NCI-H2227 treated with DMSO at 0.1 percent for 48 hours (cell line): ENCODE results near the gene TGIF2.
"Not testable (repeated sequence)": the region's sequence is repeated elsewhere in the genome, so short reads cannot be mapped to it uniquely, and the experiment has no call there.

Experiments used
- DNase-seq: peaks from one replicate; lab custom pipeline; 2025; lab: John Stamatoyannopoulos, UW

Gene TGIF2

GRCh38 chr20:36579996-36580545, 6.7 kb downstream of the TGIF2 start:
- DNase-seq, result no peak

GRCh38 chr20:36582322-36582721, 8.9 kb downstream of the TGIF2 start:
- DNase-seq, result no peak

- no peak for DNase-seq
These were observed 9.4 kb downstream of the TGIF2 start for GRCh38 chr20:36582821-36583220.

- DNase-seq, result no peak
These were observed 10.7 kb downstream of the TGIF2 start for GRCh38 chr20:36584018-36584481.

GRCh38 chr20:36585410-36586125, 12.2 kb downstream of the TGIF2 start:
- no peak for DNase-seq

- DNase-seq, result no peak
These were observed 14.1 kb downstream of the TGIF2 start for GRCh38 chr20:36587388-36588070.

- DNase-seq, result no peak
These were observed 17.9 kb downstream of the TGIF2 start for GRCh38 chr20:36591281-36591680.

- DNase-seq, result no peak
These were observed 18.7 kb downstream of the TGIF2 start for GRCh38 chr20:36591854-36592641.

- no peak for DNase-seq
These were observed 20.0 kb downstream of the TGIF2 start for GRCh38 chr20:36593347-36593929.

- DNase-seq, result no peak
These were observed 26.5 kb downstream of the TGIF2 start for GRCh38 chr20:36599912-36600345.

GRCh38 chr20:36601540-36601939, 28.1 kb downstream of the TGIF2 start:
- no peak for DNase-seq

- no peak for DNase-seq
These were observed 31.6 kb downstream of the TGIF2 start for GRCh38 chr20:36604952-36605398.

GRCh38 chr20:36605399-36606157, 32.2 kb downstream of the TGIF2 start, which contains the start of gene RAB5IF:
Gene RAB5IF (plus strand): TSS chr20:36605779. CDS start chr20:36605952, 173 bp downstream.
- peak; percentile 98 for DNase-seq

GRCh38 chr20:36606158-36607066, 33.0 kb downstream of the TGIF2 start:
- DNase-seq, result no peak

- DNase-seq, result no peak
These were observed 34.4 kb downstream of the TGIF2 start for GRCh38 chr20:36607586-36608387.

- not testable (repeated sequence) for DNase-seq
These were observed 35.0 kb downstream of the TGIF2 start for GRCh38 chr20:36608388-36608728.

- DNase-seq, result no peak
These were observed 38.2 kb downstream of the TGIF2 start for GRCh38 chr20:36611625-36612024.

- no peak for DNase-seq
These were observed 40.6 kb downstream of the TGIF2 start for GRCh38 chr20:36613974-36614373.
